DOHH2 (cell line): ENCODE results near the gene KPNA6.
"Not testable (repeated sequence)": the region's sequence is repeated elsewhere in the genome, so short reads cannot be mapped to it uniquely, and the experiment has no call there.

ENCODE experiments used
- H3F3A ChIP-seq: fragments of 200-600 bp; sonication (generic), shearing (Covaris generic); 2 replicates; pipeline ENCODE4 v1.6.0; 2016; ENCODE audit warnings: antibody characterized with exemption, mild to moderate bottlenecking; ENCODE audit not compliant: control insufficient read depth, insufficient read depth
- H3K27ac ChIP-seq: fragments of 200-600 bp; sonication (generic); 2 replicates; pipeline ENCODE4 v1.5.1; 2014; ENCODE audit warnings: low read depth, mild to moderate bottlenecking, low read length, moderate library complexity
- H3K27me3 ChIP-seq: fragments of 200-600 bp; sonication (generic); 2 replicates; pipeline ENCODE4 v1.6.1; 2014; ENCODE audit warnings: mild to moderate bottlenecking, low read length, mixed read lengths; ENCODE audit not compliant: control insufficient read depth
- H3K36me3 ChIP-seq: fragments of 200-600 bp; sonication (generic); 2 replicates; pipeline ENCODE4 v1.6.1; 2014; ENCODE audit warnings: mild to moderate bottlenecking, low read length, moderate library complexity, mixed read lengths; ENCODE audit not compliant: control insufficient read depth
- H3K4me1 ChIP-seq: fragments of 200-600 bp; sonication (generic); 2 replicates; pipeline ENCODE4 v1.6.1; 2014; ENCODE audit warnings: mild to moderate bottlenecking, low read length, mixed read lengths; ENCODE audit not compliant: control insufficient read depth
- H3K4me2 ChIP-seq: fragments of 200-600 bp; sonication (generic); 2 replicates; pipeline ENCODE4 v1.6.0; 2014; ENCODE audit warnings: mild to moderate bottlenecking, low read length, moderate library complexity
- H3K4me3 ChIP-seq: fragments of 200-600 bp; sonication (generic); 2 replicates; pipeline ENCODE4 v1.5.1; 2014; ENCODE audit warnings: mild to moderate bottlenecking, low read length, mixed read lengths
- H3K79me2 ChIP-seq: fragments of 200-600 bp; sonication (generic); 2 replicates; pipeline ENCODE4 v1.6.1; 2014; ENCODE audit warnings: mild to moderate bottlenecking, low read length, mixed read lengths; ENCODE audit not compliant: control insufficient read depth
- H3K9me2 ChIP-seq: fragments of 200-600 bp; sonication (generic); replicated peaks from 2 replicates; pipeline ENCODE4 v1.6.1; 2014; ENCODE audit warnings: mild to moderate bottlenecking, low read length, mixed read lengths; ENCODE audit not compliant: control insufficient read depth
- H3K9me3 ChIP-seq: fragments of 200-600 bp; sonication (generic); 2 replicates; pipeline ENCODE4 v1.6.1; 2014; ENCODE audit warnings: antibody characterized with exemption, low read length, mixed read lengths; ENCODE audit not compliant: control insufficient read depth, insufficient read depth
- H4K20me1 ChIP-seq: fragments of 200-600 bp; sonication (generic); 2 replicates; pipeline ENCODE4 v1.6.0; 2014; ENCODE audit warnings: low read depth, mild to moderate bottlenecking, antibody characterized with exemption, low read length, moderate library complexity; ENCODE audit not compliant: control insufficient read depth, insufficient read depth
- EZH2phosphoT487 ChIP-seq: fragments of 200-600 bp; sonication (generic); IDR thresholded peaks from 2 replicates; pipeline ENCODE4 v1.6.1; 2017; ENCODE audit warnings: borderline replicate concordance, mild to moderate bottlenecking, antibody characterized with exemption, low read length, moderate library complexity, mixed read lengths
- TF ChIP-seq, protein P1 (sequence below): fragments of 200-600 bp; sonication (generic); IDR thresholded peaks from one replicate; pipeline ENCODE4 v1.5.1; 2014; ENCODE audit warnings: antibody characterized with exemption, mild to moderate bottlenecking, low read depth, low read length; ENCODE audit not compliant: poor library complexity, severe bottlenecking

The KPNA6 gene

DNA sequence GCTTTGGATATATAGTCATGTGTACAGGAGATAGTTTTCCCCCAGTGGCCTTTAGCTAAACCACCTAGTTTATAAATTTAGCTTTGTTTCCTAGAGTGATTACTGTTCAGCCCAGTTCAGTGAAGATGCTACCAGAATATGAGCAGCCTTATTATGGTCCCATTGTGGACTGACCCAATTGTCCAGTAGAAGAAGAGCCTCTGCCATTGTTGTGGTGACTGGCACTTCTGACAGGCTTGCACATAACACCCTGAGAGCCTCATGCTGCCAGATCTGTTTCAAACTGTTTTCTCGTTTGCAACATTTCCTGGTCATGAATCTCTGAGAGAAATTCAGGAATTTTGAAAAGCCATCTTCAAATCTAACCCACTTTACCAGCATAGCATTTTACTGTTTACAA, 20.6 kb downstream of the KPNA6 start:
- TF ChIP-seq EZH2phosphoT487 = no peak
- TF ChIP-seq, protein P1, sequence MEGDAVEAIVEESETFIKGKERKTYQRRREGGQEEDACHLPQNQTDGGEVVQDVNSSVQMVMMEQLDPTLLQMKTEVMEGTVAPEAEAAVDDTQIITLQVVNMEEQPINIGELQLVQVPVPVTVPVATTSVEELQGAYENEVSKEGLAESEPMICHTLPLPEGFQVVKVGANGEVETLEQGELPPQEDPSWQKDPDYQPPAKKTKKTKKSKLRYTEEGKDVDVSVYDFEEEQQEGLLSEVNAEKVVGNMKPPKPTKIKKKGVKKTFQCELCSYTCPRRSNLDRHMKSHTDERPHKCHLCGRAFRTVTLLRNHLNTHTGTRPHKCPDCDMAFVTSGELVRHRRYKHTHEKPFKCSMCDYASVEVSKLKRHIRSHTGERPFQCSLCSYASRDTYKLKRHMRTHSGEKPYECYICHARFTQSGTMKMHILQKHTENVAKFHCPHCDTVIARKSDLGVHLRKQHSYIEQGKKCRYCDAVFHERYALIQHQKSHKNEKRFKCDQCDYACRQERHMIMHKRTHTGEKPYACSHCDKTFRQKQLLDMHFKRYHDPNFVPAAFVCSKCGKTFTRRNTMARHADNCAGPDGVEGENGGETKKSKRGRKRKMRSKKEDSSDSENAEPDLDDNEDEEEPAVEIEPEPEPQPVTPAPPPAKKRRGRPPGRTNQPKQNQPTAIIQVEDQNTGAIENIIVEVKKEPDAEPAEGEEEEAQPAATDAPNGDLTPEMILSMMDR = no peak
- Histone ChIP-seq H3K27me3 (no peaks in the 10 kb centered on the region), H3K4me1 (peaks cover 19% of the 10 kb centered on the region), H3K36me3 (peaks cover 21% of the 10 kb centered on the region; the same call in 1 of the 2 replicates), H4K20me1 (peaks cover 8% of the 10 kb centered on the region; the same call in 1 of the 2 replicates), H3K79me2 (peaks cover 92% of the 10 kb centered on the region), H3K9me3 (no peaks in the 10 kb centered on the region), H3F3A (peaks cover 3% of the 10 kb centered on the region), H3K9me2 (no peaks in the 10 kb centered on the region), H3K27ac (no peak overlapping the region), H3K4me2 (no peak overlapping the region), H3K4me3 (no peak overlapping the region)

DNA sequence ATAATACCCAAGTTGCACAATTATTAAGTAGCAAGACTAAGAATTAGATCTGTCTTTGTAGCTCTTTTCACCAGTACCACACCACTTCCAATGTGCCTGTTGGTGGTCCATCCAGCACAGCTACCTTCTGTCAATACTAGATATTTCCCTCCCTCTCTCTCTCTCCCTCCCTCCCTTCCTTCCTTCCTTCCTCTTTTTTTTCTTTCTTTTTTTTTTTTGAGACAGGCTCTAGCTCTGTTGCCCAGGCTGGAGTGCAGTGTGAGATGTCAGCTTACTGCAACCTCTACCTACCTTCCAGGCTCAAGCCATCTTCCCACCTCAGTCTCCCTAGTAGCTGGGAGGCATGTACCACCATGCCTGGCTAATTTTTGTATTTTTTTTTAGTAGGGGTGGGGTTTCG, 21.1 kb downstream of the KPNA6 start:
- TF ChIP-seq, protein P1 = no peak
- no peak for TF ChIP-seq EZH2phosphoT487
- Histone ChIP-seq H3K9me2 (no peaks in the 10 kb centered on the region), H3K4me1 (peaks cover 19% of the 10 kb centered on the region)

DNA sequence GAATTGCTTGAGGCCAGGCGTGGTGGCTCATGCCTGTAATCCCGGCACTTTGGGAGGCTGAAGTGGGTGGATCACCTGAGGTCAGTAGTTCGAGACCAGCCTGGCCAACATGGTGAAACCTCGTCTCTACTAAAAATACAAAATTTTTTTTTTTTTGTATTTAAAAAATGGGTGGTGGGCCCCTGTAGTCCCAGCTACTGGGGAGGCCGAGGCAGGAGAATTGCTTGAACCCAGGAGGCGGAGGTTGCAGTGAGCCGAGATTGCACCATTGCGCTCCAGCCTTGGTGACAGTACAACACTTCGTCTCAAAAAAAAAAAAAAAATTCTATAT, 26.1 kb downstream of the KPNA6 start:
- not testable (repeated sequence) for H3F3A ChIP-seq, H4K20me1 ChIP-seq, H3K27me3 ChIP-seq, H3K27ac ChIP-seq, H3K9me2 ChIP-seq, H3K4me1 ChIP-seq, H3K9me3 ChIP-seq, H3K4me2 ChIP-seq, H3K4me3 ChIP-seq
- peaks cover 86% of the 10 kb centered on the region for H3K79me2 ChIP-seq
- H3K36me3 ChIP-seq = peaks cover 10% of the 10 kb centered on the region; the same call in 1 of the 2 replicates

More for the DNA sequence above, 21.1 kb downstream of the KPNA6 start:
- Histone ChIP-seq H3K27ac (no peak overlapping the region), H4K20me1 (peaks cover 8% of the 10 kb centered on the region; the same call in 1 of the 2 replicates), H3K9me3 (no peaks in the 10 kb centered on the region), H3K27me3 (no peaks in the 10 kb centered on the region), H3K4me2 (no peak overlapping the region), H3K4me3 (no peak overlapping the region), H3K36me3 (peaks cover 21% of the 10 kb centered on the region; the same call in 1 of the 2 replicates), H3F3A (peaks cover 3% of the 10 kb centered on the region), H3K79me2 (peaks cover 90% of the 10 kb centered on the region)

DNA sequence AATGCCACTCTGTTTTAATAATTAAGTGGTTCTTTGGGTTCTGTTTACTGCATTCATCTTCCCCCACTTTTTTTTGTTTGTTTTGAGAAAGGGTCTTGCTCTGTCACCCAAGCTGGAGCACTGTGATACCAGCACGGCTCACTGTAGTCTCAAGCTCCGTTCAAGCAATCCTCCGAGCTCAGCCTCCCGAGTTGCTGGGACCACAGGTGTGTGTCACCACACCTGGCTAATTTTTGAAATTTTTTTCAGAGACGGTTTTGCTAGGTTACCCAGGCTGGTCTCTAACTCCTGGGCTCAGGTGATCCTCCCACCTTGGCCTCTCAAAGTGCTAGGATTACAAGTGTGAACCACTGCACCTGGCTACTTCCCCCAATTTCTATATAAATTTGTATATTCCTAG, 29.3 kb downstream of the KPNA6 start:
- H4K20me1 ChIP-seq = peaks cover 7% of the 10 kb centered on the region; the same call in 1 of the 2 replicates

More for the DNA sequence above, 29.3 kb downstream of the KPNA6 start:
- H3K36me3 ChIP-seq = no peaks in the 10 kb centered on the region
- no peaks in the 10 kb centered on the region for H3K9me2 ChIP-seq
- peaks cover 18% of the 10 kb centered on the region; the same call in 1 of the 2 replicates for H3K4me1 ChIP-seq
- no peak overlapping the region for H3K4me3 ChIP-seq
- H3K79me2 ChIP-seq = peaks cover 89% of the 10 kb centered on the region
- H3K4me2 ChIP-seq = no peak overlapping the region
- H3F3A ChIP-seq = peaks cover 6% of the 10 kb centered on the region; the same call in 1 of the 2 replicates
- no peaks in the 10 kb centered on the region for H3K27me3 ChIP-seq
- no peak overlapping the region for H3K27ac ChIP-seq
- H3K9me3 ChIP-seq = no peaks in the 10 kb centered on the region
- TF ChIP-seq, protein P1 = no peak
- no peak for TF ChIP-seq EZH2phosphoT487
